NK-92 treated with Interleukin-12 subunit alpha and Interleukin-12 subunit beta, amount 100 ng/mL, for 24 hours (cell line): Measurements from ENCODE around the gene PYHIN1.

Experiments
- DNase-seq: peaks from one replicate; lab custom pipeline; 2025; lab: John Stamatoyannopoulos, UW

Gene PYHIN1

DNA sequence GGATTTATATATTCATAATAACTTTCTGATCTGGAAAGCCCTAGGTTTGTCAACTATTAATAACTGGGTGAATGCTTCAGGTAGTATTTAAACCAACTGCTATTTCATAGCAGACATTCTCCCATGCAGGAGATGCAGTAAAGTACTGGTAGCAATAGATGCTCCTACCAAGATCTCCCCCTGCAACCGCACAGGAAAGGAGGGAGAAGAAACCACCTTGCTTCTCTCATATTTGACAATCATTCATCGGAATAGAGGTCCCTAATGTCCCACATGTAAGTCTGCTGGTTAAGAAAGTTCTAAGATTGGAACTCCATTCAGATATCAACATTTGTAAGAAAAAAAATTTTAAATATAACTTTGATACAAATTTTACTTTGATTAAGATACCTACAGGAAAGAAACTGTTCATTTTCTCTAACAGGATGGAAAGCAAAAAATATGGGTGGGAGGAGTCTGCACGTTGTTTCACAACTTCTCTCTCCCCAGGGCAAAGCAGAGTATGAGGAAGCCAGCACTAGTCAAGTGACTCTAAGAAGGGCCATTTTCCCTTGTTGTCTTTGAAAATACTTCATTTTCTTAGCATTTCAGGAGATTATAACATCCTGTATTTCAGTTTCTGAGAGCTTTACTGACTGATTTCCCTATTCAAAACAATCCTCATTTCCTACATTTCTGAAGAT lies at the start of gene PYHIN1:
Gene PYHIN1, plus strand, starts transcription at position 498 of the 683 bp plus-strand sequence. CDS start 5,359 bp downstream, outside the sequence.
- DNase-seq = peak; percentile 3

DNA sequence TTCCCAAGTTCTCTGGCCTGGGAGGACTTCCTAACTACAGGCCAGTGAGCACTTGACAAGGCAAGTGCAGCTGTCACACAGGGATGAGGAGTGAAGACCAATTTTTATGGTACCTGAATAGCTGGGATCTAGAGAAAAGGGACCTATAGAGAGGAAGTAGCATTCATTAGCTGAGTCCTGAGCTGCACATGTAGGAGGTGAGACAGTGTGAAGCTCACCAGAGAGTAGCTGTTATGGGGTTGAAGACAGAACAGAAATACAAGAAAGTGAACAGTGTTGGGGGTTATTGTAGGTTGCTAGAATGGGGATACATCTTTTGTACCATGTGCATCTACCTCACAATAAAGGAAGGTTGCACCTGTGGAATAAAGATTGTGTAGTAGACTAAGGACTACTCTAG lies 37.7 kb upstream of the PYHIN1 start:
- no peak for DNase-seq

DNA sequence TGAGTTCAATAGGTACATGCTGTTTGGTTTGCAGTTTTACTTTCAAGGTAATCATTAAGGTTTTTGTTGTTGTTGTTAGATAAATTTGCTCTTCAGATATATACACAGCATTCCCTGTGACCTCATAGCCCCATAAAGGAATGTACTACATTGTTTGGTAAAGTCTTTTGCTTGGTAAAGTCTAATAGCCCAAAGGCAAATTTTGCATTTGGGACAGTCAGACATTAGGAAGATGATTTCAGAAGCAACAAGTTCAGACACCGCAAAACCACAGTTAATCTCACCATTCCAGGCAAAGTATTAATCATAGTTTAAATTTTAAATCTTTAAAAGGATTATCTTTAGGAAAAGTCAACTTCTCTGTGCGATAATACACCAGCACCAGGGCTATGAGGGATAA lies 32.6 kb upstream of the PYHIN1 start:
- no peak for DNase-seq

DNA sequence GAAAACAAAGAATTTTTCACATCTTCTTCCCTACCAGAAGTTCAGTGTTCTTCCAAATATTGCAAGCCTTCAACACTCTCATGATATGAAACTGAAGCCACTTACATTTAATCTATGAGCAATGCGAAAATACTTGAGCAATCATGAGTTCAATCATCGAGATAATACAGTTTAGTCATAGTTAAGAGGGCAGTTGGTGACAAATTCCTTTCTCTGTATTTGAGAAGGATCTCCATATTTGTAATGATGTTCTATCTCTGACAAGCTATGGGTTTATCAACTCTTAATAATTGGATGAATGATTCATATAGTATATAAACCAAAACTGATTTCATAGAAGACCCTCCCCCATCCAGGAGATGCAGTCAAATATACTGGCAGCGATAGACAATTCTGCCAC lies 29.7 kb upstream of the PYHIN1 start:
- DNase-seq = no peak

DNA sequence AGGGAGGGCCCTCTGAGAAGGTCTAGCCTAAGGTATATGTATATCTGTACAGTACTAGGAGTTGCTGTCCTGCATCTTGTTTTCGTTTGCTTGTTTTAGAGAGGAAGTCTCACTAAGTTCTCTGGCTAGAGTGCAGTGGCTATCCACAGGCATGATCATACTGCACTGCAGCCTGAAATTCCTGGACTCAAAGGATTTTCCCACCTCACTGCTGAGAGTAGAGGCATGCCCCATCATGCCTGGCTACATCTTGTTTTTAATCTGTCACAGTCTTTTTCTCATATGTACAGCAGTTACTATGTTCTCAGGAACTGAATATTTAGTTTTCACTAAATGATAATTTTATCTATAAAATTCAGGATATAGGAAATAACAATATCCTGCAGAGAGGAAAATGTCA lies 15.3 kb upstream of the PYHIN1 start:
- no peak for DNase-seq

DNA sequence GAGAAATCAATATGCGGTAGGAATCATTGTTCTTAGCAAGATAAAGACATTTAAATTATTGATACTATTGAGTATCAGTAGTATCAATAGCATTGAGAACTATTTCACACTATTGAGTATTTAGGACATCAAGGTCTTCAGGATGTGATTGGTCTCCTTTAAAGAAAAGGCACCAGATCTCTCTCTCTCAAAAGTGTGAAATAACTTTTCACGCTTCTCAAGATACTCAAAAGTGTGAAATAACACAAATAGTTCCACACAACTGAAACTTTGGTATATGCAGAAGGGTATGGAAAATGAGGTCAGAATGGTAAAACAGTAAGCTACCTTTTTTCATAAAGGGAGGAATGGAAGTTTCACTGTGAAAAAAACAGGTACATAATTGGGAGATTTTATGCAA lies 6.7 kb upstream of the PYHIN1 start:
- DNase-seq = no peak

DNA sequence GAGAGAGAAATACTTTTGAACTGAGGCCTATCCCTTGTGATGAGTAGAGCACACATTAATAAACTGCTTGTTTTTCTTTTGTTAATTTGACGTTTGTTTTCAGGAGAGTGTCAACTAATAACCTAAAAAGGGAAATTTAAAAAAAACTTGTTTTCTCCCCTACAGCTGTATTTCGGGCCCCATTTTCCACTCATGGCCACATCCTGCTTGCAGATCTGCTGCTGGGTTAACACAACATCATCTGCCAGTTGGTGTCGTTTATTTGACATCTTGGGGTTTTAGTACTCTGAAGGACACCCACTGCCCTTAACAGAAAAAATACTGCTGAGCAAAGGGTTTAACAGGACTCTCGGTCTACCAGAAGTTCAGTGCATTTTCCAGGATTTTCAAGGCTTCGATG lies 848 bp upstream of the PYHIN1 start:
- DNase-seq = peak; percentile 42

DNA sequence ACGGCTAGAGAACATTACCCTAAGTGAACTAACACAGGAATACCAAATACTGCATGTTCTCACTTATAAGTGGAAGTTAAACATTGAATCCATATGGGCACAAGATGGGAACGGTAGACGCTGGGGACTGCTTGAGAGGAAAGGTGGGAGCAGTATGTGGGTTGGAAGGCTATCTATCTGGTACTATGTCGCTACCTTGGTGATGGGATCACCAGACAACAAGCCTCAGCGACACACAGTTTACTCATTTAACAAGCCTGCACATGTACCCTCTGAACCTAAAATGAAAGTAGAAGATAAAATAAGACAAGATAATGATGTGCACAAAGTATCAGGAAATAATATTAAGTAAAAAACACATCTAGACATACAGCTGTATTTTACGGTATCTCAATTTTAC lies 819 bp downstream of the PYHIN1 start:
- no peak for DNase-seq

DNA sequence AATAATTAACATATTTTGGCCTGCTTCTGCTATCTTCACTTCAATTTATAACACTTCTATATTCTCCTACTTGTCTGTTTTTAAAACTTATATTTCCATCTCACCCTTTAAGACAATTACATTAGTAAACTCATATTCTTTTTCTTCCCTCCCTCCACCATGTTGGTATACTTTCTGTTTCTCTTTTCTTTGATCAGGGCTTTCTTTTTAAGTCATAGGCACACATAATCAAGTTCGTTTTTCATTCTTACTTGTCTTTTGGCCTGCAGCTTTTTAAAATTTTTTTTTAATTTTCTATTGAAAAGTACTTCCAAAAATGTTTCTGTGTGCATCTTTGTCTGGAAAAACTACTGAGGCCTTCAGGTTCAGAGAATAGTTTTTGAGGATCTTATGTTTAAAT lies 2.3 kb downstream of the PYHIN1 start:
- no peak for DNase-seq

DNA sequence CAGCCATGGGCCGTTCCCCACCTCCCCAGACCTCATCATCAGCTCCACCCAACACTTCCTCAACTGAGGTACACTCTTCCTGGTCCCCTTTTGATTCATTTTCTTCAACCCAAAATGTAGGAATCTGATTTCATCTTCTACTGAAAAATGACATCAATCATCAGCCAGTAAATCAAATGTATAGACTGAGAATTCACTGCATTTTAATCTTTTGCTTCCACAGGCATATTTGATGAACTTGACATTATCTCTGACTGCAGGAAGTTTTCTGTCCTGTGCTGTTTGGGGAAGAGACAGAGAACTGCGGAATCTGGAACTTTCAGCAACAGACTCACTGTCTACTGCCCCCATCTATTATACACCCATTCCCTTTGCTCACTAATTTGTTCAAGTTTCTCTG lies 7.8 kb downstream of the PYHIN1 start:
- DNase-seq = no peak

DNA sequence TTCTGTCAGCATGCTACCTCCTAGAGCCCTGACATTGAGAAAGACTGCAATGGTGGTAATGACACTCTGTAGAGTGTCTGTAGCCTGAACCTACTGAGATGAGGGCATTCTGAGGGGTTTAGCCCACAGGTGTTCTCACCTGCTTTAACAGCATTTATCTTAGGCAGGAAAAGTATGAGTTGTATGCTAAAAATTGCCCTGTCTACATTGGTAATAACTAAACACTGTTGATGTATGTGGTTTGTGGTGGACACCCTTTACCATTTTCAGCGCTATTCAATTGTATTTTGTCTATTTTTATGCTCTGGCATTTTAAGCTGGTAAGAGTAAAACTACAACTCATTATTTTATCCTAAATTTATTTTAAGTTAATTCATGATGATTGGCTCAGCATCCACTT lies 10.0 kb downstream of the PYHIN1 start:
- no peak for DNase-seq

DNA sequence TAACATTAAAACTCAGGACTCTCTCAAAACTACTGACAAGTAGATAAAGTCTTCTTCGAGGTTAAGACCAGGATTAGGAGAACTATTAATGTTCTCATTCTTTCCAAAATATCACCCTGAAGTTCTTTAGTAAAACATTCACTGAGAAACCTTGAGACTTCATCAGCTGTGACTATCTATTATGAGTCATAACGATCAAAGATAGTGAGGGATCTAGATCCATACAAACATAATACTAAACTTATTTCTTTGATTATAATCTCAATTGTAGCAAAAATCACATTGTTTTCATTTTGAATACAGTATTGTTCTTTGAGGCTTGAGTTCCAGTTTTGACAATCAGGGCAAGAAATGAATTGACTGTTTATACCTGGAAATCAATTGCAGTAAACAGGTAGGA lies 11.1 kb downstream of the PYHIN1 start:
- no peak for DNase-seq

DNA sequence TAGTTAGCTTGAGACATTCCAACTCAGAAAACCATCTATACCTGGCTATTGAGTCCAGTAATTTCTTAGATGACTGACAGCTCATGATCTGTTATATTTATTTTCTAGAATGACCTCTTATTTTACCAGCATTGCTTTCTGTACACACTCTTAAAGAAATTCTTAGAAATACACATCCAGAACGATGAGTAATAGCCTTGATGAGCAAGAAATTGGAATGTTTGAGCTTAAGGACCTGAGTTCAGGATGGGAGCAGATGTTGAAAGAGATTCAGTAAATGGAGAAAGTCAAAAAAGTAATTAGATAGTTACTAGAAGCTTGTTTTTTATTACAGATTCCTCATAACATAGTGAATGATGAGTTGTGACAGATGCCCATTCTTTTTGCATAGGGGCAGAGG lies 11.7 kb downstream of the PYHIN1 start:
- DNase-seq = no peak

DNA sequence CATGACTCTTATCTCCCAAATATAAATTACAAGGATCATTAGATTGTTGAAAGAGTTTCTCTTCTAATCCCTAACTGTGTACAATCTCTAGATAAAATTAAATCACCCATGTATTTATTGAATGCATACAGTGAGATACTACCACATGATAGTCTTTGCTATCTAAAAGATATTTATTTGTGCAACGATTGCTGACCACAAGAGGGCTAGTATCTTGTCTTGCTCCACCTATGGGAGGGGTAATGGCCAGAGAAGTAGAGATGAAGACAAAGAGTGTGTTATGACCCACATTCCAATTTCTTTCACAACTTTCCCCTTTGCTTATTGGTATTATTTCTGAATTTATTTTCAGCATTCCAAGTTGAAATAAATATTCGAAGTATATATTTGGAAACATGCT lies 13.7 kb downstream of the PYHIN1 start:
- no peak for DNase-seq

DNA sequence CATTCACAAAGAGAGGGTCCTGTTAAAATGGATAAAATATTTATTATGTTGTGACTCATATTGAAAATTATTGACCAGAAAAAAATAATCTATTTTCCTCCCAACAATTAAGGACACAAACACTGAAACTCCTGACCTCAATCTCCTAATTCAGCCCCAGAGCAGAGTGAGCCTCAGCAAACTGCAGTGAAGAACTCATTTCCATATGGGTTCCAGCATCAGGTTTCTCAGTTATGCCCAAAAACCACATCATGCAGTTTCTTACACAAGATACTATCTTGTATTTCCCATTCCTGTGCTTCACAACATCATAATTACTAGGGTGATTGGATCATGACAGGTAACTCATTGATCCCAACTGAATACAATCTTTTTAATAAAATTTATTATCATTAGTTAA lies 15.4 kb downstream of the PYHIN1 start:
- no peak for DNase-seq

DNA sequence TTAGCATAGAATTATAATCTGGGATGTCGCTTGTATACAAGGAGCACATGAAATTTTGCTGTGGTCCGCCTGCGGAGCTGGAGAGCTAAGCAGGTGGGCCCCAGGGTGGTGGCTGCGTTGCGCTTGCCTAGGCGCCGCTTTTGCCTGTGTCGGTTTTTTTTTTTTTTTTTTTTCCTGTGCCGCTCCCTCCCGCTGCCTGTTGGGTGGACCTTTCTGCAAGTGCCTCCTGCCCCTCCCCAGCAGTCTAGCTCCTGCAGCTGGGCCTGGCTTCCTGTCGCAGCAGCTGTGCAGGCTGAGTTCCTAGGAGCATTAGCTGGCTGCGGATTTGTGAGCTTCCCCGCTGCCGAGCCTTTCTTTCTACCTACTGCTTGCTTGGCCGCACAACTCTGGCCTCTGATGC lies 20.6 kb downstream of the PYHIN1 start:
- no peak for DNase-seq

DNA sequence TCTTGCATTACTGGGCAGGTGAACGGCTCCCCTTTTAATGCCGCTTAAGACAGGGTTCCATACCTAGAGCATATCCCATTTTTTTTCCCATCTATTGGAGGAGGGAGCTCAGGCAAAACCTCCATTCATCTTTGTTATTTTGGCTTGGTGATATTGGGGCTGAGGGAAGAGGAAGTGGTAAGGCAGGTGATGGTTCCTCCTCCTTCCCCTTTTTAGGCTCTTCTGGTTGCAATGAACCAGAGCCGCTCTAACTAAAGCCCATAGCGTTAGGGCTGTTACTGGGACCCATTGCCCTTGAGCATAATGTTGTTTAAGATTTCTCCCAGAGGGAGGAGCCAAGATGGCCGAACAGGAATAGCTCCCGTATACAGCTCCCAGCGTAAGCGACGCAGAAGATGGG lies 21.1 kb downstream of the PYHIN1 start:
- DNase-seq = no peak

DNA sequence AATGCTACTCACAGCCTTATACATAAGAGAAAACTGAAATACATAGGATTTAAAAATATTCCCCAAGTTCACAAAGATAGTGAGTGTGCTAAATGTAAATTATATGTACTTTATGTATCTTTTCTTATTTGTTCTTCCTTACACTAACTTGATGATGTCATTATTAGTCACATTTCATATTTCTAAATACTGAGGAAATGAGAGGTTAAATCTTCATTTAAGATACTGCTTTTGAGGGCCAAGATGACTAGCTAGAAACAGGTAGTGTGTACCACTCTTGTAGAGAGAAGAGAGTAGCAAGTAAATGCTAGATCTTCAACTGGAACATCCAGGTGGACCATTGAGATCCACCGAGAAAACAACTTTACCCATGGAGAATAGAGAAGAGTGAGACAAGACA lies 29.8 kb downstream of the PYHIN1 start:
- no peak for DNase-seq

DNA sequence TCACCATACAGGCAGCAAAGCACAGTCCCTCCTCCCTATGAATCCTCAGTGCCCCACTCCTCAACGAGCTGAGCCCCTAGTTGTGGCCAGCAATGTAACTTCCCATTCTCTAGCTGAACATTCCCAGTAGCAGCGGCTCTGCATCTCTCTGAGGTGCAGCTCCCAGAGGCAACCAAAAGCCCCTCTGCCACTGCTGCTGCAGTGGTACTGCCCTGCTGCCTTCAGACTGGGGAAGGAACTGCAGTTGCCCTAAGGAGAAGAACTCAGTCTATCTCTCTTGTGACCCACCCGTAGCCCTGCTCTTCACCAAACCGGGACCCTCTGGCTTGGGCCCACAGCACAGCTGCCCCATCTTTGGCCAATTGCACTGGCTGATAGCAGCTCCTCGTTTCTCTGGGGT lies 31.6 kb downstream of the PYHIN1 start:
- DNase-seq = no peak

DNA sequence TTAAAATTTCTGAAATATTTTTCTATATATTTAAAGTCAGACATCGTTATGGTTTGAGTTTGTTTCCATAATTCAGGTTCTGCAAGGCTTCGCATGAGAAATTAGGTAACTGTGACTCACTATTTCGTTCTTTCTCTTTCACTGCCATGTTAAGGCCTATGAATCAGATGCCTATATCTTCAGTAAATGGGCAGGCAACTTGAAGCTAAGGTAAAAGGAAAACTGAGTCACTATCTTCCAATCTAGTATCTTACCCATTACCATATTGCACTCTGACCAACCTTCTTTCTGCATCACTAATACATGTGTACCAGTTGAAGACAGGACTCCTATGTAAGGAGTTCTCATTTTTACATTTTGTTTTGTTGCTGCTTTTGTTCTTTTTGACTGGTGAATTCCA lies 37.8 kb downstream of the PYHIN1 start:
- DNase-seq = no peak

DNA sequence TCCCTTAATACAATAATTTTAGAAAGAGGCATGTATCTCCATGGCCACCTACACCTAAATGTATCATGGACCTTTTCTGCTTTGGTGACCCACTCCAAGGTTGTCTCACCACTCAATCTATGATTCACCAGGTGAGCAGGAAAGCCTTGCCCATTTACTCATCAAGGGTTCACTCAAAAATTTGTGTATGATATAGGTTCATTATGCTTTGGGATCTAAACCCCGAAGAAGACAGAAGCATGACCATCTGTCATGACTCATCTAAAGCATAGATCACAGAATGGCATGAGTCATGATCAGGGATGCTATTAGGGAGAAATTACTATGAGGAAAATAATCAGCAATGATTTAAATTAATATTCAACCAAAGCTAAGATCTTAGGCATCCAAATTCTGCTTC lies 38.5 kb downstream of the PYHIN1 start:
- no peak for DNase-seq

DNA sequence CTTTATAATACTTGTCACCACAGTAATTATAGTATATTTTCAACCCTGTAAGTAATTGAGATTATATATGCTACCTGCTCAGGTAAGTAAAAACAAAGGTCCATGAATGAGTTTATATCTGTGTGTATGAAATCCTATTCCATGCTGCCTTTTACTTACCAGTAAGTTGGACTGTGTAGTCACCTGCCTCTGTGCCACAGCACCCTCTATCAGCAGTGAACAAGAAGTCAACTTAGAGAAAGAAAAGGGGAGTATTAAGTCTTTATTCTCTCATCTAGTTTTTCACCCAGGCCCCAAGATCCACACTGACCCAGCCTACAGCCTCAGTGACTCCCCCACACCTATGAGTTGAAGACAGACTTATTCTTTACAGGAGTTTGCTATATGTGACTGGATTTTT lies 41.5 kb downstream of the PYHIN1 start:
- DNase-seq = no peak

DNA sequence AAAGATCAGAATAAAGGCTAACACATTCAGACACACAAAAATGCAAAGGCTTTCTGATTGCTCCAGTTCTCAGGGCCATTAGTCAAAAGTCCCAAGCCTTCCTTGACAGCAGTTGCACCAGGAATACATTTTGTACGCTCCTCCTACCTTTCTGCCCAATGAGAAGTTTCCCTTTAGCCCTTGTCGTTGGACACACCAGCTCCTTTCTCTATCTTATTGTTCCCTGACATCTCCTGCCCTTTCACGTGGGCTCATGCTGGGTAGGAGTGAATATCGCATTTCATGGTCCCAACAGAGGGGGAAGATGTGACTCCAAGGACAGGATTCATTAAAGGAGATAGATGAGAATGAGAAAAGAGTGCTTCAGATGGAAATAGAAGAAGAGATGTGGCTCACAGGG lies 44.9 kb downstream of the PYHIN1 start:
- no peak for DNase-seq

DNA sequence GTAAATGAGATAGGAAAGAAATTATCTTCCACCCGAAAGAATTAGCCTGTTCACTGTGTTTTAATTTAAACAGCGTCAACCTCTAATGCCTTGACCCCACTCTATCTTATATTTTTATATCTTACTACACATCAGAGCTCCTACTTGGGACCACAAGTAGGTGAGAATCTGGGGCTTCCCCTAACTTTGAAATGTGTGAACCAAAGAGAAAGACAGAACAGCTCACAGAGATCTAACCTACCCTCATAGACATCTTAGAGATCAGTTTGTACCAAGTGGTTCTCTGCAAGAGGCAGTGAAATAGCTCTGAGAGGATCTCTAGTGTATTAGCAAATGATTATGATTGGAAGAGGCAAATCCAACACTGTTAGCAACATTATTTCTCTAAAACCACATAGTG lies 47.4 kb downstream of the PYHIN1 start:
- DNase-seq = no peak

DNA sequence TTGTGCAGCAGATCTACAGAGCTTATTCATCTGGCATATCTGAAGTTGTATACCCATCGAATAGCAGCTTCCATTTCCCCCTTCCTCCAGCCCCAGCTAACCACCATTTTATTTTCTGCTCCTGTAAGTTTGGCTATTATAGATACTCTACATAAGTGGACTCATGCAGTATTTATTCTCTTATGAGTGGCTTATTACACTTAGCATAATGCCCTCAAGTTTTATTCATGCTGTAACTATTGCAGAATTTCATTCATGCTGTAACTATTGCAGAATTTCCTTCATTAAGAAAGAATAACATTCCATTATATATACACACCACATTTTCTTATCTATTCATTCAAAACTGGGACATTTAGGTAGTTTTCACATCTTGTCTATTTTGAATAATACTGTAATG lies 47.9 kb downstream of the PYHIN1 start:
- no peak for DNase-seq
